ENCODE measurements around the gene IBTK. TPM values are rescaled to one million over a fixed set of nuclear protein-coding genes. Genes with fewer than 3 reads are reported as not detected.

IBTK gene
- total RNA-seq, 1 experiment from 2014 or later, result 36.6 TPM

DNA sequence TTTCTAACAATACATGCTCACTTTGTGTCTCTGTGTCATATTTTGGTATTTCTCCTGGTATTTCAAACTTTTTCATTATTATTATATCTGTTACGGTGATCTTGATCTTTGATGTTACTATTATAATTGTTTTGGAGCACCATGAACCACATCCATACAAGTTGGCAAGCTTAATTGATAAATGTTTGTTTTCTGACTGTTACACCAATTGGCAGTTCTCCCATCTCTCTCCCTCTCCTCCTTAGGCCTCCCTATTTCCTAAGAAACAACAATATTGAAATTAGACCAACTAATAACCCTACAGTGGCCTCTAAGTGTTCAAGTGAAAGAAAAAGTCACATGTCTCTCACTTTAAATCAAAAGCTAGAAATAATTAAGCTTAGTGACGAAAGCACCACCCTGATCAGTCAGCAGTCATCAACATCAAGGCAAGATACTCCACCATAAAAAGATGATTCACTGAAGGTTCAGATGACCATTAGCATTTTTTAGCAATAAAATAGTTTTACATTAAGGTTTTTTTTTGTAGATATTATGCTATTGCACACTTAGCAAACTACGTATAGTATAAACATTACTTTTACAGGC is 61.5 kb downstream of the IBTK start:
- intact Hi-C loops (cut with micrococcal nuclease), result no loop called here
- Histone ChIP-seq H3K9ac (ENCODE audit: low read length) (no peak overlapping the region), H3K4me3 (replicated peaks in 1 of 2; ENCODE audit: low read depth in 1 of 2, low read length in 2 of 2) (no peak overlapping the region), H3K4me2 (ENCODE audit: low read length) (no peak overlapping the region), H3K79me2 (ENCODE audit: insufficient read depth, low read length) (no peaks in the 10 kb centered on the region), H3K27me3 (ENCODE audit: insufficient read depth, low read length) (no peaks in the 10 kb centered on the region), H3K4me1 (ENCODE audit: control insufficient read depth in 1 of 2, insufficient read depth in 2 of 2, low read length in 2 of 2) (peaks cover 0 to 7% of the 10 kb centered on the region in 2 experiments; a peak in 2 of 4 replicates), H3K9me3 (ENCODE audit: control insufficient read depth in 1 of 2, insufficient read depth in 1 of 2, low read depth in 1 of 2, low read length in 2 of 2) (no peaks in the 10 kb centered on the region), H3K9me2 (ENCODE audit: insufficient read depth) (no peaks in the 10 kb centered on the region), H4K20me1 (ENCODE audit: insufficient read depth) (no peaks in the 10 kb centered on the region), H3K36me3 (ENCODE audit: control insufficient read depth in 1 of 2, insufficient read depth in 2 of 2, low read length in 2 of 2) (peaks cover 16 to 17% of the 10 kb centered on the region in 2 experiments; a peak in 3 of 4 replicates), H3K27ac (ENCODE audit: low read depth, low read length) (no peak overlapping the region), H2AFZ (ENCODE audit: low read depth, low read length, poor library complexity, severe bottlenecking) (no peak overlapping the region)
- ChIA-PET RAD21 (ENCODE audit: low non-redundant PET in 1 of 2, low total read pairs in 2 of 2, uncharacterized antibody in 2 of 2, unreplicated experiment in 2 of 2) (no interaction called here), POLR2A (no interaction called here), CTCF (no interaction called here)
- ATAC-seq (no peak), DNase-seq (ENCODE audit: low read depth, low spot score) (no peak)
- BruUV-seq (replicated peaks), result no TSS peak
- TF ChIP-seq CBX3 (IDR thresholded peaks at IDR 0.05; ENCODE audit: low read depth) (no peak), JUND (IDR thresholded peaks at IDR 0.05) (no peak), YY1 (IDR thresholded peaks at IDR 0.05; ENCODE audit: extremely low read depth, insufficient replicate concordance, low read depth, low read length) (no peak), EZH2 (IDR thresholded peaks at IDR 0.05) (no peak), TCF7L2 (IDR thresholded peaks at IDR 0.05; ENCODE audit: borderline replicate concordance, extremely low read depth, insufficient read depth, insufficient read length) (no peak), ELF1 (IDR thresholded peaks at IDR 0.05; ENCODE audit: borderline replicate concordance, low read depth) (no peak), FOSL1 (IDR thresholded peaks at IDR 0.05; ENCODE audit: low read depth) (no peak)
- TF ChIP-seq, protein P1, sequence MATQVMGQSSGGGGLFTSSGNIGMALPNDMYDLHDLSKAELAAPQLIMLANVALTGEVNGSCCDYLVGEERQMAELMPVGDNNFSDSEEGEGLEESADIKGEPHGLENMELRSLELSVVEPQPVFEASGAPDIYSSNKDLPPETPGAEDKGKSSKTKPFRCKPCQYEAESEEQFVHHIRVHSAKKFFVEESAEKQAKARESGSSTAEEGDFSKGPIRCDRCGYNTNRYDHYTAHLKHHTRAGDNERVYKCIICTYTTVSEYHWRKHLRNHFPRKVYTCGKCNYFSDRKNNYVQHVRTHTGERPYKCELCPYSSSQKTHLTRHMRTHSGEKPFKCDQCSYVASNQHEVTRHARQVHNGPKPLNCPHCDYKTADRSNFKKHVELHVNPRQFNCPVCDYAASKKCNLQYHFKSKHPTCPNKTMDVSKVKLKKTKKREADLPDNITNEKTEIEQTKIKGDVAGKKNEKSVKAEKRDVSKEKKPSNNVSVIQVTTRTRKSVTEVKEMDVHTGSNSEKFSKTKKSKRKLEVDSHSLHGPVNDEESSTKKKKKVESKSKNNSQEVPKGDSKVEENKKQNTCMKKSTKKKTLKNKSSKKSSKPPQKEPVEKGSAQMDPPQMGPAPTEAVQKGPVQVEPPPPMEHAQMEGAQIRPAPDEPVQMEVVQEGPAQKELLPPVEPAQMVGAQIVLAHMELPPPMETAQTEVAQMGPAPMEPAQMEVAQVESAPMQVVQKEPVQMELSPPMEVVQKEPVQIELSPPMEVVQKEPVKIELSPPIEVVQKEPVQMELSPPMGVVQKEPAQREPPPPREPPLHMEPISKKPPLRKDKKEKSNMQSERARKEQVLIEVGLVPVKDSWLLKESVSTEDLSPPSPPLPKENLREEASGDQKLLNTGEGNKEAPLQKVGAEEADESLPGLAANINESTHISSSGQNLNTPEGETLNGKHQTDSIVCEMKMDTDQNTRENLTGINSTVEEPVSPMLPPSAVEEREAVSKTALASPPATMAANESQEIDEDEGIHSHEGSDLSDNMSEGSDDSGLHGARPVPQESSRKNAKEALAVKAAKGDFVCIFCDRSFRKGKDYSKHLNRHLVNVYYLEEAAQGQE (IDR thresholded peaks at IDR 0.05; ENCODE audit: low read depth), result no peak
- TF ChIP-seq, protein P2, sequence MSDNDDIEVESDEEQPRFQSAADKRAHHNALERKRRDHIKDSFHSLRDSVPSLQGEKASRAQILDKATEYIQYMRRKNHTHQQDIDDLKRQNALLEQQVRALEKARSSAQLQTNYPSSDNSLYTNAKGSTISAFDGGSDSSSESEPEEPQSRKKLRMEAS (IDR thresholded peaks at IDR 0.05), result no peak
- TF ChIP-seq, protein P3, sequence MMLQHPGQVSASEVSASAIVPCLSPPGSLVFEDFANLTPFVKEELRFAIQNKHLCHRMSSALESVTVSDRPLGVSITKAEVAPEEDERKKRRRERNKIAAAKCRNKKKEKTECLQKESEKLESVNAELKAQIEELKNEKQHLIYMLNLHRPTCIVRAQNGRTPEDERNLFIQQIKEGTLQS (IDR thresholded peaks at IDR 0.05), result no peak
- TF ChIP-seq, protein P4, sequence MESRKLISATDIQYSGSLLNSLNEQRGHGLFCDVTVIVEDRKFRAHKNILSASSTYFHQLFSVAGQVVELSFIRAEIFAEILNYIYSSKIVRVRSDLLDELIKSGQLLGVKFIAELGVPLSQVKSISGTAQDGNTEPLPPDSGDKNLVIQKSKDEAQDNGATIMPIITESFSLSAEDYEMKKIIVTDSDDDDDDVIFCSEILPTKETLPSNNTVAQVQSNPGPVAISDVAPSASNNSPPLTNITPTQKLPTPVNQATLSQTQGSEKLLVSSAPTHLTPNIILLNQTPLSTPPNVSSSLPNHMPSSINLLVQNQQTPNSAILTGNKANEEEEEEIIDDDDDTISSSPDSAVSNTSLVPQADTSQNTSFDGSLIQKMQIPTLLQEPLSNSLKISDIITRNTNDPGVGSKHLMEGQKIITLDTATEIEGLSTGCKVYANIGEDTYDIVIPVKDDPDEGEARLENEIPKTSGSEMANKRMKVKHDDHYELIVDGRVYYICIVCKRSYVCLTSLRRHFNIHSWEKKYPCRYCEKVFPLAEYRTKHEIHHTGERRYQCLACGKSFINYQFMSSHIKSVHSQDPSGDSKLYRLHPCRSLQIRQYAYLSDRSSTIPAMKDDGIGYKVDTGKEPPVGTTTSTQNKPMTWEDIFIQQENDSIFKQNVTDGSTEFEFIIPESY (IDR thresholded peaks at IDR 0.05; ENCODE audit: extremely low read depth, insufficient replicate concordance, low read length), result no peak

Data from HCT116 (cell line).